IPS-15b (cell line): ENCODE data around the gene C1QL1.

Source experiments
- H3K27me3 ChIP-seq: one replicate; pipeline ENCODE4 v1.6.1; 2013; ENCODE audit warnings: low read length; ENCODE audit not compliant: control insufficient read depth, insufficient read depth
- H3K36me3 ChIP-seq: one replicate; pipeline ENCODE4 v1.6.1; 2013; ENCODE audit warnings: low read length; ENCODE audit not compliant: control insufficient read depth, insufficient read depth
- H3K4me1 ChIP-seq: one replicate; pipeline ENCODE4 v1.6.1; 2013; ENCODE audit warnings: mild to moderate bottlenecking, low read length; ENCODE audit not compliant: control insufficient read depth, insufficient read depth
- H3K4me3 ChIP-seq: one replicate; pipeline ENCODE4 v1.5.1; 2013; ENCODE audit warnings: low read depth, low read length
- H3K9ac ChIP-seq: one replicate; pipeline ENCODE4 v1.6.1; 2013; ENCODE audit warnings: low read depth, mild to moderate bottlenecking, low read length
- H3K9me3 ChIP-seq: one replicate; pipeline ENCODE4 v1.6.1; 2013; ENCODE audit warnings: mild to moderate bottlenecking, low read length; ENCODE audit not compliant: control insufficient read depth, insufficient read depth

Gene C1QL1

GRCh38 chr17:44969144-44969780 lies 1.2 kb upstream of the C1QL1 start:
- no peak overlapping the region for H3K9ac ChIP-seq
- H3K27me3 ChIP-seq, result peaks cover 54% of the 10 kb centered on the region
- H3K36me3 ChIP-seq, result no peaks in the 10 kb centered on the region
- no peaks in the 10 kb centered on the region for H3K9me3 ChIP-seq
- peak overlapping the region; percentile 60 for H3K4me3 ChIP-seq
- H3K4me1 ChIP-seq, result peaks cover 7% of the 10 kb centered on the region

GRCh38 chr17:44967907-44968224 lies 237 bp downstream of the C1QL1 start:
- peaks cover 55% of the 10 kb centered on the region for H3K27me3 ChIP-seq
- no peaks in the 10 kb centered on the region for H3K9me3 ChIP-seq
- H3K9ac ChIP-seq, result no peak overlapping the region
- peaks cover 6% of the 10 kb centered on the region for H3K4me1 ChIP-seq
- peak overlapping the region; percentile 42 for H3K4me3 ChIP-seq
- no peaks in the 10 kb centered on the region for H3K36me3 ChIP-seq

- Histone ChIP-seq H3K4me1 (peaks cover 4% of the 10 kb centered on the region), H3K9ac (no peak overlapping the region), H3K27me3 (peaks cover 57% of the 10 kb centered on the region), H3K4me3 (peak overlapping the region; percentile 42), H3K36me3 (no peaks in the 10 kb centered on the region), H3K9me3 (no peaks in the 10 kb centered on the region)
Observed at GRCh38 chr17:44967026-44967906, 837 bp downstream of the C1QL1 start.

GRCh38 chr17:44966348-44967025 lies 1.6 kb downstream of the C1QL1 start:
- Histone ChIP-seq H3K27me3 (peaks cover 57% of the 10 kb centered on the region), H3K9ac (no peak overlapping the region), H3K4me3 (peak overlapping the region; percentile 42), H3K36me3 (no peaks in the 10 kb centered on the region), H3K9me3 (no peaks in the 10 kb centered on the region), H3K4me1 (peaks cover 4% of the 10 kb centered on the region)

GRCh38 chr17:44965481-44966234 lies 2.4 kb downstream of the C1QL1 start:
- peak overlapping the region; percentile 30 for H3K4me3 ChIP-seq
- H3K4me1 ChIP-seq, result no peaks in the 10 kb centered on the region
- no peaks in the 10 kb centered on the region for H3K9me3 ChIP-seq
- H3K9ac ChIP-seq, result no peak overlapping the region
- peaks cover 55% of the 10 kb centered on the region for H3K27me3 ChIP-seq
- H3K36me3 ChIP-seq, result no peaks in the 10 kb centered on the region

- Histone ChIP-seq H3K9ac (no peak overlapping the region), H3K4me3 (no peak overlapping the region), H3K27me3 (peaks cover 48% of the 10 kb centered on the region), H3K4me1 (no peaks in the 10 kb centered on the region), H3K9me3 (no peaks in the 10 kb centered on the region), H3K36me3 (no peaks in the 10 kb centered on the region)
Observed at GRCh38 chr17:44961921-44962350, 6.2 kb downstream of the C1QL1 start.

GRCh38 chr17:44960691-44961090 lies 7.4 kb downstream of the C1QL1 start:
- no peaks in the 10 kb centered on the region for H3K9me3 ChIP-seq
- no peak overlapping the region for H3K4me3 ChIP-seq
- no peaks in the 10 kb centered on the region for H3K4me1 ChIP-seq
- H3K27me3 ChIP-seq, result peaks cover 36% of the 10 kb centered on the region
- H3K9ac ChIP-seq, result no peak overlapping the region
- H3K36me3 ChIP-seq, result no peaks in the 10 kb centered on the region

- peaks cover 30% of the 10 kb centered on the region for H3K27me3 ChIP-seq
- peak overlapping the region; percentile 53 for H3K4me3 ChIP-seq
- no peaks in the 10 kb centered on the region for H3K36me3 ChIP-seq
- H3K4me1 ChIP-seq, result no peaks in the 10 kb centered on the region
- H3K9me3 ChIP-seq, result no peaks in the 10 kb centered on the region
- H3K9ac ChIP-seq, result peak overlapping the region; percentile 5
Observed at GRCh38 chr17:44959821-44960531, 8.1 kb downstream of the C1QL1 start.

GRCh38 chr17:44956998-44957981 lies 10.8 kb downstream of the C1QL1 start:
- H3K9me3 ChIP-seq, result no peaks in the 10 kb centered on the region
- H3K27me3 ChIP-seq, result peaks cover 20% of the 10 kb centered on the region
- no peak overlapping the region for H3K9ac ChIP-seq
- H3K36me3 ChIP-seq, result no peaks in the 10 kb centered on the region
- H3K4me3 ChIP-seq, result no peak overlapping the region
- H3K4me1 ChIP-seq, result no peaks in the 10 kb centered on the region

- no peaks in the 10 kb centered on the region for H3K4me1 ChIP-seq
- no peak overlapping the region for H3K9ac ChIP-seq
- peaks cover 19% of the 10 kb centered on the region for H3K27me3 ChIP-seq
- no peaks in the 10 kb centered on the region for H3K36me3 ChIP-seq
- H3K9me3 ChIP-seq, result no peaks in the 10 kb centered on the region
- no peak overlapping the region for H3K4me3 ChIP-seq
Observed at GRCh38 chr17:44955674-44956425, 12.3 kb downstream of the C1QL1 start.
